IPS DF 19.7 (cell line): ENCODE measurements around the gene NPM1.

ENCODE experiments used
- DNase-seq: peaks from one replicate; pipeline ENCODE4 v3.0.0-alpha.2; 2013; ENCODE audit warnings: low read depth, low spot score

The NPM1 gene

DNA sequence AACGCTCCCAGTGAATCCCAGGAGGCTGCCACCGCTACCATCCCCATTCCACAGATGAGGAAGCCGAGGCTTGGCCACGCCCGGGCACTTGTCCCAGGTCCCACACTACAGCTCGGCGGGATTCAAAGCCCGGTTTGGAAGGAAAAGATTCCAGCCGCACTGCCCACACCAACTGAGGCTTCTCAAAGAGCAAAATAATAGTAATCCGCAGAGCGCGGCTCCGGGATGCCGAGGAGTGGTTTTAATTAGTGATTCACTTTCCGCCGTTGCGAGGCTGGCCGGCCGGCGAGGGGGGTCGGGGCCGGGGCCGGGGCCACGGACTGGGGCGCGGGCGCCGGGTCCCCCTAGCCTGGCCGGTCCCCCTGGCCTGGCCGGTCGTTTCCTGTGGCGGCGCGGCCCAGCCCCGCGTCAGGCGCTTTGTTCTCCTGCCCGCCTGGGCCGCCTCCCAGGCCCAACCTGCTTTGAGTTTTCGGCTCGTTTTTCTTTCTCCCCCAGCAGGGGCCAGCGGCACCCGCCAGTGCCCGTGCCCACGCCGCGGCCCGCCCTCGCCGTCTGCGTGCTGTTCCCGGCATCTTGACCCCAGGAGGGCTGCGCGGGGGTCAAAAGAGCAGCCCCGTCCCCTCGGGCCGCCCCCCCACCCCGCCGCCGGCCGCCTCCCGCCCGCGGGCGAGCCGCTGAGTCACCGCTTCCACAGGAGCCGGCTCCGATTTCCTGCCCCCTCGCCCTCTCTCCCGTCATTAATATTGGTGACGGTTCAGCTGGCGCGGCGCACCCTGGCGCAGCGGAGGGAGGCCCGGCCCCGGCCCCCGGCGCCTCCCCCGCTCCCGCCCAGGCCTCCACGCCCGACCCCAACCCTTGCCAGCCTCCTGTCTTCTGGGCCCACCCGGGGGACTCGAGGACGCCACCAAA is 63.0 kb downstream of the NPM1 start:
- no peak for DNase-seq

GRCh38 chr5:171451421-171451820 is 63.8 kb downstream of the NPM1 start:
- no peak for DNase-seq

GRCh38 chr5:171453056-171453725 is 65.5 kb downstream of the NPM1 start:
- no peak for DNase-seq

DNA sequence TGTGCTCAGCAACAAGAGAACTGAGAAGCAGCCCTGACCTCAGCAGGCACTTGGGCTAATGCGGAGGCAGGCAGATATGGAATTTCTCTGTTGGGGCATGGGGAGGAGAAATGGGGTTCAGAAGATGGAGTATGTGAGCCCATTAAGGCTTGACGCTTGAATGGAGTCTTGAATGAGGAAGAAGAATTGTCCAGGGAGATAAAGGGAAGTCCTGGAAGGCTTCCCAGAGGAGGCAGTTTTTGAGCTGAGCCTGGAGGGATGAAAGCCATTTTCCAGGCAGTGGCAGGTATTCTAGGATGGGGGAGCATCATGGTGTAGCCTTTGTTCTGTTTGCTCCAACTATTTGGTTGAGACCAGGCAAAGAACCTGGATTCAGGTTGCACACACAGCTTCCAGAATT is 66.3 kb downstream of the NPM1 start:
- no peak for DNase-seq

GRCh38 chr5:171454549-171454948 is 66.9 kb downstream of the NPM1 start:
- no peak for DNase-seq

DNA sequence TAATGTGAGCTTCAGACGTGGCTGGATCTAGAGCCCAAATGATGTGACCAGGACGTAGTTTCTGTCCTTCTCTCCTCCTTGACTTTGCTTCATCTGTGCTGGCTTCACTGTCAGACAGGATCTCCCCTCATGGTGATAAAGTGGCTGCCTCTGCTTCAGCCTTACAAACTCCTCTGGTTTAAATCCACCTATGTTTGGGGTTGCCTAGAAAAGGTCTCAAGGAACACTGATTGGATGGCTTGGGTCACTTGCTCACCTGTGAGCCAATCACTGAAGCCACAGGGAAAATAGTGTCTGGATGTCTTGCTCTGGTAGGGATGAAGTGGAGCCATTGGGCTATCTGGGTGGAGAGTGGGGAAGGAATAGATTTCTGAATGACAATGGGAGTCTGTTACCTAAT is 67.9 kb downstream of the NPM1 start:
- no peak for DNase-seq

DNA sequence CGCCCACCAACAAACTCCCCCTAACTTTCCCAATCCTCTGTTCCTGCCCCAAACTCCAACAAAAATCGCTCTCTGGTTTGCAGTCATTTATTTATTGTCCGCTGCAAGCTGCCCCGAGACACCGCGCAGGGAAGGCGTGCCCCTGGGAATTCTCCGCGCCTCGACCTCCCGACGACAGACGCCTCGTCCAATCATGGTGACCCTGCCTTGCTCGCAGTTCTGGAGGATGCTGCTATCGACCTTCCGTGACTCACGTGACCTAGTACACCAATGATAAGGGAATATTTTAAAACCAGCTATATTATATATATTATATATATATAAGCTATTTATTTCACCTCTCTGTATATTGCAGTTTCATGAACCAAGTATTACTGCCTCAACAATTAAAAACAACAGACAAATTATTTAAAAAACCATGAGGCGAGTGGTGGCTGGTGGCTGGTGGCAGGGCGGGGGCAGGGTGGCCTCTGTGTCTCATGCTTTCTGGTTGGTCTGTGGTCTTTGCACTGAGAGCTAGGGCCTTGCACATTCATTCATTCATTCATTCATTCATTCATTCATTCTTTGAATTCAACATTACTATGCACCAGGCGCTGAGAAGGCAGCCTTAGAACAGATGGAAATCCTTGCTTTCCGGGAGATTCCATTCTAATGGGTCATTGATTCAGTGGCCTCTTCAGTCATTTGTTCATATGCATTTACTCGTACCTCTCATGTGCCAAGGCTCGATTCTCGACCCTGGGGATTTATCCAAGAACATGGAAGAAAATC is 69.7 kb downstream of the NPM1 start:
- DNase-seq = no peak

GRCh38 chr5:171459839-171460238 is 72.2 kb downstream of the NPM1 start:
- no peak for DNase-seq
